Right atrium auricular region (tissue), 2 donors: ENCODE measurements around the gene ZBTB7C. TPM values are rescaled to one million over a fixed set of nuclear protein-coding genes. Genes with fewer than 3 reads are reported as not detected.

Source experiments
- DNase-seq: peaks from one replicate; pipeline ENCODE4 v3.0.0-alpha.2; 2019; ENCODE audit warnings: low spot score
- H3K27ac ChIP-seq, 2 donors: fragments of 200-600 bp; sonication (generic); 1 replicate in 1 of 2; 2 replicates in 1 of 2; pipeline ENCODE4 v1.5.1; 2016 to 2019
- H3K27me3 ChIP-seq, 2 donors: fragments of 200-600 bp; sonication (generic); one replicate each; pipeline versions ENCODE4 v1.5.1 to v1.6.0; 2017 to 2019
- H3K36me3 ChIP-seq: fragments of 200-600 bp; sonication (generic); one replicate; pipeline ENCODE4 v1.5.1; 2016
- H3K4me1 ChIP-seq, 2 donors: fragments of 200-600 bp; sonication (generic); one replicate each; pipeline versions ENCODE4 v1.5.1 to v1.6.0; 2017 to 2019
- H3K4me3 ChIP-seq, 2 donors: fragments of 200-600 bp; sonication (generic); 1 replicate in 1 of 2; 2 replicates in 1 of 2; pipeline ENCODE4 v1.5.1; 2017 to 2019; ENCODE audit warnings: mild to moderate bottlenecking in 1 of 2, moderate library complexity in 1 of 2
- H3K9me3 ChIP-seq, 2 donors: fragments of 200-600 bp; sonication (generic); one replicate each; pipeline ENCODE4 v1.5.1; 2019
- total RNA-seq, 2 donors: library from RNA; depleted of rRNA; stranded (reverse); fragments of >200 nt; gene quantifications; one replicate each; pipeline ENCODE4 v1.1.0, GENCODE V29; 2016
- TF ChIP-seq, protein P1 (sequence below), 2 donors: fragments of 200-600 bp; sonication (generic); IDR thresholded peaks; one replicate each; pipeline ENCODE4 v1.5.1; 2019; ENCODE audit warnings: antibody characterized with exemption in 2 of 2

The ZBTB7C gene
- total RNA-seq, 2 donors from 2014 or later, result 1.8 to 7.7 TPM

DNA sequence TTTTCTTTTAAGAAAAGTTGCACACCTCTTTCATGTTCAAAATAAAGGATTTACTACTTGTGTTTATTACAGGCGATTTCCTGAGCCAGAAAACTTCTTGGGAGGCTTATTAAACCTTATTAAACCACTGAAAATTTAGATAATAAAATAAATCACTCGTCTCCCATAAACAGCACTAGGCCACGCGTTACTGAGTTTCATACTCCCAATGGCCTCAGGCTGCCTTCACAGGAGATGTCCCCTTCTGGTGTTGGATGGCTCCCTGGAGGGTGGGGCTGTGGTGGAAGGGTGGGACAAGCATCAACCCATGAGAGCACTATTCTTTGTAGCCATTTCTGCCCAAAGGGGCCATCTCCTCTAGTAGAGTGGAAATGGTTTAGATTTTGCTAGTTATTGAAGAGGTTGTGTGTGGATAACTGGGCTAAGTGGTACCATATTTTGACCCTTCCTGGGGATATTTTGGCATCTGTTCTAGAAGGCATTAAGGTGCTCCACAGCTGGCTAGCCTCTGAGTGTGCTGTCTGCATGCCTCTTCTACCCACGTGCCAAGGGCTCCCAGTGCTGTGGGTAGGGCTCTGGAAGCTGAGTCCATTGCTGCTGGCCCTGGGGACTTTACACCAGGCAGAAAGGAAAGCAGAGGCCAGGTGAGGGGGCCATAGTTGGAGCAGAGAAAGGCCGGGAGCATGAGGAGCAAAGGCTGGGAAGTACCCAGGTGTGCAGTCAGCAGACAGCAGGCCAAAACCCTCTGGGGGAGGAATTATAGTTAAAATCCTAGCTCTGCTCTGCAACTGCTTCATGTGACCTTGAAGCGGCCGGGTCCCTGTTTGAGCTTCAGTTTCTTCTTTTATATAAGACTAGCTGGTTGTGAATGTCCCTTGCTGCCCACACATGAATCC lies 357.0 kb downstream of the ZBTB7C start:
- H3K9me3 ChIP-seq, result no peaks in the 10 kb centered on the region
- TF ChIP-seq, protein P1, sequence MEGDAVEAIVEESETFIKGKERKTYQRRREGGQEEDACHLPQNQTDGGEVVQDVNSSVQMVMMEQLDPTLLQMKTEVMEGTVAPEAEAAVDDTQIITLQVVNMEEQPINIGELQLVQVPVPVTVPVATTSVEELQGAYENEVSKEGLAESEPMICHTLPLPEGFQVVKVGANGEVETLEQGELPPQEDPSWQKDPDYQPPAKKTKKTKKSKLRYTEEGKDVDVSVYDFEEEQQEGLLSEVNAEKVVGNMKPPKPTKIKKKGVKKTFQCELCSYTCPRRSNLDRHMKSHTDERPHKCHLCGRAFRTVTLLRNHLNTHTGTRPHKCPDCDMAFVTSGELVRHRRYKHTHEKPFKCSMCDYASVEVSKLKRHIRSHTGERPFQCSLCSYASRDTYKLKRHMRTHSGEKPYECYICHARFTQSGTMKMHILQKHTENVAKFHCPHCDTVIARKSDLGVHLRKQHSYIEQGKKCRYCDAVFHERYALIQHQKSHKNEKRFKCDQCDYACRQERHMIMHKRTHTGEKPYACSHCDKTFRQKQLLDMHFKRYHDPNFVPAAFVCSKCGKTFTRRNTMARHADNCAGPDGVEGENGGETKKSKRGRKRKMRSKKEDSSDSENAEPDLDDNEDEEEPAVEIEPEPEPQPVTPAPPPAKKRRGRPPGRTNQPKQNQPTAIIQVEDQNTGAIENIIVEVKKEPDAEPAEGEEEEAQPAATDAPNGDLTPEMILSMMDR (IDR thresholded peaks at IDR 0.05), result no peak
- H3K27me3 ChIP-seq, result no peaks in the 10 kb centered on the region
- no peak for DNase-seq
- H3K36me3 ChIP-seq, result no peaks in the 10 kb centered on the region
- no peaks in the 10 kb centered on the region for H3K4me1 ChIP-seq
- H3K4me3 ChIP-seq, result no peak overlapping the region
- H3K27ac ChIP-seq, result no peak overlapping the region

DNA sequence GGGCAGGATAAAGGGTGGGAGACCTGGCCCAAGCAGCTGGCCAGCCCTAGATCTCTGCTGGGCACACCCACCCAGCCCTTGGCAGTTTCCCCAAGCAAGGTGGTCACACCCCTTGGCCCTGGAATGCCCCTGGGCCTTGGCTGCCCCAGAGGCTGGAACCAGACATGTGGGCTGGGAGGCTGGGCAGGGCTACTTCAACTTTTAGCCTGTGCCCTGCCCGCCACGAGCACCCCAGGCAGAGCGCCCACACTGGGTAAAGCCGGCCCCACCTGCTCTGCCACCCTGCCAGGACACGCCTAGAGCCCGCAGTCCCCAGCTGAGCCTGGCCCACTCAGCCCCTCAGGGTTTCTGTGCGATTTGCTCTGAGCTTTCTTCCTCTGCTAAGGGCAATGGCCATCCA lies 359.0 kb downstream of the ZBTB7C start:
- Histone ChIP-seq H3K36me3 (no peaks in the 10 kb centered on the region), H3K27ac (no peak overlapping the region), H3K4me3 (no peak overlapping the region), H3K4me1 (no peaks in the 10 kb centered on the region), H3K9me3 (no peaks in the 10 kb centered on the region), H3K27me3 (no peaks in the 10 kb centered on the region)
- TF ChIP-seq, protein P1 (IDR thresholded peaks at IDR 0.05), result no peak
- no peak for DNase-seq

DNA sequence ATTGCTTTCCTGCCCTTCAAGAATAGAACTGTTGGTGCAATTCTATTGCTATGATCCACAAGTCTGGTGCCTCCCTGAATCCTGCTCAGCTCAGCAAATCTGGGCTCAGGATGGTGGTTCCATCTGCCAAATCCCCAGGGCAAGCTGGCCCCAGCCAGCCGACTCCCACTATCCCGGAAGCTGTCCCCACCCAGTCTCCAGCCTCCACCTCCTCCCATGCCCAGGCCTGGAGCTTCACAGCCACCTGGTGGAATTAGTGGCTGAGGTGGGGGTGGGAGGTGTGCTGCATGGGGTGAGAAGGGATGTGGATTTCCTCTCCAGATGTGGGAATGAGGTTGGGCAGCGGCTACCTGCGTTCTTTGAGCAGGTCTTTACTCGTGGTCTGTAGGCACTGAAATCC lies 359.4 kb downstream of the ZBTB7C start:
- H3K36me3 ChIP-seq, result no peaks in the 10 kb centered on the region
- no peak for DNase-seq
- H3K27me3 ChIP-seq, result no peaks in the 10 kb centered on the region
- H3K4me3 ChIP-seq, result no peak overlapping the region
- no peaks in the 10 kb centered on the region for H3K9me3 ChIP-seq
- no peak overlapping the region for H3K27ac ChIP-seq
- H3K4me1 ChIP-seq, result no peaks in the 10 kb centered on the region
- TF ChIP-seq, protein P1 (IDR thresholded peaks at IDR 0.05), result no peak

DNA sequence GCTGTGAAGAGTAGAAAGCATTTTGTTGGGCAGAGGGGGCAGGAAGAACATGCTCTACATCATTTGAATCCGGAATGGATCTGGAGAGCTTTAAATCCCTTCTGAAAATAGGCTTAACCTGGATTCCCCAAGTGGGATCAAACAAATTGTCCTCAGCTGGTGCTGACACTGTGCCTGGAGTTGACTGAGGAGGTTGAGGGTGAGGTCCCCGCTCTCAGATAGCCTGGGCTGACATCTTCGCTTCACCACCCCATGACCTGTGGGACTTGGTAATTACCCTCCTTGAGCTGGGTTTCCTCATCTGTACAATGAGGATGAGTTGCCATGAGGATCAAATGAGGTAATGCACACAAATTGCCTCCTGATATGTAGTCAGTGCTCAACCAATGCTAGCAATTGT lies 360.9 kb downstream of the ZBTB7C start:
- TF ChIP-seq, protein P1 (IDR thresholded peaks at IDR 0.05), result no peak
- no peak for DNase-seq
- no peaks in the 10 kb centered on the region for H3K27me3 ChIP-seq
- no peak overlapping the region for H3K4me3 ChIP-seq
- H3K9me3 ChIP-seq, result peaks cover 0 to 2% of the 10 kb centered on the region in 2 donors
- no peak overlapping the region for H3K27ac ChIP-seq
- no peaks in the 10 kb centered on the region for H3K36me3 ChIP-seq
- no peaks in the 10 kb centered on the region for H3K4me1 ChIP-seq

DNA sequence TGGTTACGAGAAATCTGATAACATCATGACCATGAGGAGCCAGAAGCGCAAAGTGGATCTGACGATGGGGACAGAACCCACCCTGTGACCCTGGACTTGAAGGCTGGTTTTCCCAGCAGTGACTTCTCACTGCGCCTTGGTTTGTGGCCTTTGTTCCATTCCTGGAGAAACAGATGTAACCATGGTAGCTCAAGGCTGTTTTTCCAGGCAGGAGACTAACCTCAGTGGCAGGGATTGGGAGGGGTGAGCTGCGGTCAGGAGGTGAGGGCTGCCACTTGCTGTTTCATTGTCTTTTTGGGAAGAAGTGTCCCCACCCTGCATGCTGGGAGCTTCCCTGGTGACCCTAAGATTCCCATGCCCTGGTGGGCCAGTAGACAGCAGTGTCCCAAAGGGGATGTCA lies 362.3 kb downstream of the ZBTB7C start:
- TF ChIP-seq, protein P1 (IDR thresholded peaks at IDR 0.05), result no peak
- no peak for DNase-seq
- Histone ChIP-seq H3K4me3 (no peak overlapping the region), H3K27ac (no peak overlapping the region), H3K9me3 (peaks cover 0 to 5% of the 10 kb centered on the region in 2 donors), H3K27me3 (no peaks in the 10 kb centered on the region), H3K4me1 (no peaks in the 10 kb centered on the region), H3K36me3 (no peaks in the 10 kb centered on the region)
